GM12891 (cell line): ENCODE measurements around the gene ST6GAL2.
A peak's percentile ranks its signal among the peaks of the same experiment; 100 is the strongest.

ENCODE experiments used
- DNase-seq: peaks from one replicate; pipeline ENCODE4 v3.0.0; 2011; ENCODE audit warnings: low spot score; ENCODE audit not compliant: insufficient read length
- FAIRE-seq: peaks from 2 replicates; lab custom pipeline; 2011; peaks lifted over from hg19 to GRCh38; lab: Jason Lieb, UNC
- PAX5 ChIP-seq: IDR thresholded peaks from 2 replicates; pipeline ENCODE4 v1.6.1; 2011; ENCODE audit warnings: low read length, moderate library complexity, mild to moderate bottlenecking; ENCODE audit not compliant: insufficient read depth, severe bottlenecking
- POLR2A ChIP-seq: IDR thresholded peaks from 2 replicates; pipeline ENCODE4 v1.6.1; 2011; ENCODE audit warnings: low read depth, low read length, control low read depth
- POLR2AphosphoS5 ChIP-seq: IDR thresholded peaks from 2 replicates; pipeline ENCODE4 v1.6.1; 2011; ENCODE audit warnings: low read depth, low read length, control low read depth
- POU2F2 ChIP-seq: IDR thresholded peaks from 2 replicates; pipeline ENCODE4 v1.6.1; 2011; ENCODE audit warnings: low read depth, mild to moderate bottlenecking, control low read depth, low read length, moderate library complexity
- SPI1 ChIP-seq: IDR thresholded peaks from 2 replicates; pipeline ENCODE4 v1.6.1; 2011; ENCODE audit warnings: low read depth, low read length, control low read depth
- TAF1 ChIP-seq: IDR thresholded peaks from 2 replicates; pipeline ENCODE4 v1.6.1; 2011; ENCODE audit warnings: low read depth, low read length, control low read depth

ST6GAL2 gene

DNA sequence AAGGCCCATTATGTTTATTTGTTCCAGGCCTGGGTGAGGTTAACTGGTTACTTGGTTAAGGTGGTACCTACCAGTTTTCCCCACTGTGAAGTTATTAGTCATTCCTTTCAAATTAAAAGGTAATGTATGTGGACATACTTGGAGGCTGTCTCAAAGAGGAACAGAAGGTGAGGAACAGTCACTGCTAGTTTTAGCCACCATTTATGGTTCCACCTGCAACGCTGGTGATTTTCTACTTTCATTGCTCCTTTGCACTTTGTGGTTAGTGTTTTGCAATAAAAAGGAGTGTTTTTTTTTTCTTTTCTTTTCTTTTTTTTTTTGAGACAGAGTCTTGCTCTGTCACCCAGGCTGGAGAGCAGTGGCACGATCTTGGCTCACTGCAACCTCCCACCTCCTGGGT lies 6.1 kb upstream of the ST6GAL2 start:
- DNase-seq (no peak), FAIRE-seq (no peak)
- TF ChIP-seq TAF1 (no peak), POLR2AphosphoS5 (no peak), SPI1 (no peak), POLR2A (no peak), POU2F2 (no peak), PAX5 (no peak)

- FAIRE-seq (no peak), DNase-seq (no peak)
- no peak for TF ChIP-seq TAF1
- TF ChIP-seq PAX5, result no peak
- TF ChIP-seq POLR2A, result no peak
- no peak for TF ChIP-seq SPI1
- TF ChIP-seq POU2F2, result no peak
- TF ChIP-seq POLR2AphosphoS5, result no peak
Measured at GRCh38 chr2:106890606-106891005, 4.6 kb upstream of the ST6GAL2 start.

GRCh38 chr2:106886916-106887758 lies 1.2 kb upstream of the ST6GAL2 start:
- FAIRE-seq (no peak), DNase-seq (peak; percentile 1)
- no peak for TF ChIP-seq POLR2AphosphoS5
- TF ChIP-seq TAF1, result no peak
- no peak for TF ChIP-seq POLR2A
- TF ChIP-seq PAX5, result no peak
- TF ChIP-seq SPI1, result no peak
- no peak for TF ChIP-seq POU2F2

GRCh38 chr2:106885329-106885728 lies 638 bp downstream of the ST6GAL2 start:
- FAIRE-seq (no peak), DNase-seq (no peak)
- TF ChIP-seq PAX5 (no peak), SPI1 (no peak), POLR2A (no peak), TAF1 (no peak), POU2F2 (no peak), POLR2AphosphoS5 (no peak)

DNA sequence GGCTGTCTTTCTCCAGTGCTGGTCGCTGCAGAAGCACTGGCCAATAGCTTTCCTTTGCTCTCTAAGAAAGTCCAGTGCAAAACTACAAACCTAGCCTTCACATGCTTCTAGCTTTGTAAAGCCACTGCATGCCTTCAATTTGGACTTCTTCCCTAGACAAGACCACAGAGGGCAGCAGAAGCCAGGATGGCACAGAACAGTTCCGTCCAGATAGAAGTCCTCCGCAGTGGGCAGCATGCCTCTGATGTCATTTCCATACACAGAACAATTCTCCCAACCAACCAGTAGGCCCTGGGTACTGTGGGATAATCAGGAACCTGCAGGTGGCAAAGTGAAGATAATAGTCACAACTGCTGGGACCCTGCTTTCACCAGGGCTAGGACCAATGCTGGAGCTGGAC lies 3.3 kb downstream of the ST6GAL2 start:
- FAIRE-seq (no peak), DNase-seq (no peak)
- TF ChIP-seq POU2F2 (no peak), PAX5 (no peak), POLR2A (no peak), TAF1 (no peak), SPI1 (no peak)

DNA sequence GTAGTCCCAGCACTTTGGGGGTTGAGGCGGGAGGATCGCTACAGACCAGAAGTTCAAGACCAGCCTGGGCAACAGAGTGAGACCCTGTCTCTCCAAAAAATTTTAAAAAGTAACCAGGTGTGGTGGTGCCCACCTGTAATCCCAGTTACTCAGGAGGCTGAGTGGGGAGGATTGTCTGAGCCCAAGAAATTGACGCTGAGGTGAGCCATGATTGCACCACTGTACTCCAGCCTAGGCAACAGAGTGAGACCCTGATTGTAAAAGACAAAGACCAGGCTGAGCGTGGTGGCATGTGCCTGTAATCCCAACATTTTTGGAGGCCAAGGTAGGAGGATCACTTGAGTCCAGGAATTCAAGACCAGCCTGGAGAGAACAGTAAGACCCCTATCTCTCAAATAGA lies 7.8 kb downstream of the ST6GAL2 start:
- FAIRE-seq (no peak), DNase-seq (no peak)
- TF ChIP-seq POU2F2 (no peak), TAF1 (no peak), PAX5 (no peak), POLR2AphosphoS5 (no peak), POLR2A (no peak), SPI1 (no peak)

DNA sequence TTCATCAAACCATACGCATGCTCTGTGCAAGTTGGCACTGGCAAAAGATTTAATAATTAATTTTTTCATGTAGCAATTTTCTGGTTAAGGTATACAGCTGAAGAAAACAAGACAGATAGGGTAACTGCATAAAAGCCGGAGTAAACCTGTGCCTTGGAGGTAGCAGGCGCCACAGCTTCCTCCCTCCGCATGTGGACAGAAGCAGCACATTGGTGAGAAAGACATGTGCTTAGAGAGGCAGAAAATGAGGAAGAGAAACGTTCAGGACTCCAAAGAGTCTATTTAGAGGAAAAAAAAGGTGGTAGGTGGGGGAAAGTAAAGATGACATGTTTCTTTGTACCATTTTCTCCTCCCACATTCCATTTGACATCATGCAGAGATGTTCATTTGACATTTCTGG lies 9.3 kb downstream of the ST6GAL2 start:
- TF ChIP-seq POU2F2 (no peak), SPI1 (peak; percentile 53)
- no peak for FAIRE-seq

GRCh38 chr2:106869512-106870275 lies 16.3 kb downstream of the ST6GAL2 start:
- FAIRE-seq (no peak), DNase-seq (no peak)
- TF ChIP-seq SPI1 (no peak), POLR2AphosphoS5 (no peak), POU2F2 (no peak), PAX5 (no peak), TAF1 (no peak), POLR2A (no peak)

More for the DNA sequence above, 9.3 kb downstream of the ST6GAL2 start:
- DNase-seq, result no peak

- FAIRE-seq (no peak), DNase-seq (no peak)
- TF ChIP-seq POLR2A (no peak), PAX5 (no peak), SPI1 (no peak), TAF1 (no peak), POU2F2 (no peak), POLR2AphosphoS5 (no peak)
Measured at GRCh38 chr2:106868275-106868674, 17.7 kb downstream of the ST6GAL2 start.
